Panc1 (cell line): ENCODE results near the gene ZNF710. TPM values are rescaled to one million over a fixed set of nuclear protein-coding genes. Genes with fewer than 3 reads are reported as not detected.
A peak's percentile ranks its signal among the peaks of the same experiment; 100 is the strongest.

Experiments used
- ATAC-seq: fragments of 200-7000 bp; cut with Tn5 transposase; 2 replicates; pipeline ENCODE4 v1.9.1; 2020; ENCODE audit warnings: mild to moderate bottlenecking, moderate library complexity
- BruUV-seq: library from RNA; stranded (reverse); fragments of 400-500 nt; replicated peaks from 2 replicates; lab custom pipeline; 2021; lab: Mats Ljungman, UMichigan
- CTCF ChIA-PET: fragments of 300-600 bp; sonication (Branson Sonifier 250); formaldehyde crosslinking; loops from one replicate; lab custom pipeline; 2022; ENCODE audit warnings: antibody characterized with exemption; lab: Charles Lee
- POLR2A ChIA-PET: fragments of 300-600 bp; sonication (Branson Sonifier 250); formaldehyde crosslinking; loops from one replicate; lab custom pipeline; 2022; ENCODE audit warnings: antibody characterized with exemption; lab: Charles Lee
- DNase-seq: peaks from one replicate; pipeline ENCODE4 v3.0.0-alpha.2; 2010; ENCODE audit warnings: low read depth, low spot score
- H3K27ac ChIP-seq: 2 replicates; pipeline ENCODE4 v1.5.1; 2011; ENCODE audit warnings: mild to moderate bottlenecking, low read length, inconsistent platforms
- H3K27me3 ChIP-seq: fragments of 200-500 bp; sonication (Bioruptor generic); 2 replicates; pipeline ENCODE4 v1.6.0; 2014; ENCODE audit warnings: low read length, inconsistent platforms; ENCODE audit not compliant: control insufficient read depth, insufficient read depth
- H3K36me3 ChIP-seq: fragments of 200-500 bp; sonication (Bioruptor generic); 2 replicates; pipeline ENCODE4 v1.5.1; 2014; ENCODE audit warnings: inconsistent platforms, mild to moderate bottlenecking, low read length, moderate library complexity; ENCODE audit not compliant: control insufficient read depth, insufficient read depth
- H3K4me1 ChIP-seq: 2 replicates; pipeline ENCODE4 v1.5.1; 2011; ENCODE audit warnings: inconsistent platforms, mild to moderate bottlenecking, low read length, moderate library complexity; ENCODE audit not compliant: control insufficient read depth, insufficient read depth
- H3K4me3 ChIP-seq, 2 experiments: 2 replicates each; pipeline ENCODE4 v1.5.1; 2011 to 2012; ENCODE audit warnings: low read depth in 2 of 2, low read length in 2 of 2, mild to moderate bottlenecking in 2 of 2, inconsistent platforms in 1 of 2, moderate library complexity in 1 of 2
- H3K9me3 ChIP-seq: fragments of 200-500 bp; sonication (Bioruptor generic); 2 replicates; pipeline ENCODE4 v1.5.1; 2014; ENCODE audit warnings: low read depth, mild to moderate bottlenecking, inconsistent platforms, low read length, moderate library complexity; ENCODE audit not compliant: control insufficient read depth, insufficient read depth
- POLR2AphosphoS5 ChIP-seq: IDR thresholded peaks from 2 replicates; pipeline ENCODE4 v1.6.1; 2012; ENCODE audit warnings: mild to moderate bottlenecking, low read depth, low read length, moderate library complexity
- REST ChIP-seq, 2 experiments: IDR thresholded peaks; 2 replicates each; pipeline ENCODE4 v1.6.1; 2011 to 2012; ENCODE audit warnings: low read depth in 2 of 2, control low read depth in 1 of 2, low read length in 1 of 2, mild to moderate bottlenecking in 1 of 2, moderate library complexity in 1 of 2; ENCODE audit not compliant: insufficient read depth in 1 of 2
- SIN3A ChIP-seq: IDR thresholded peaks from 2 replicates; pipeline ENCODE4 v1.6.1; 2012; ENCODE audit warnings: low read depth, mild to moderate bottlenecking, low read length, moderate library complexity, borderline replicate concordance; ENCODE audit not compliant: insufficient read depth
- TCF7L2 ChIP-seq: IDR thresholded peaks from 2 replicates; pipeline ENCODE4 v1.6.1; 2011; ENCODE audit warnings: mild to moderate bottlenecking, low read depth, low read length, inconsistent platforms
- in situ Hi-C: cut with HindIII; loops from 2 replicates; pipeline ENCODE4 v1.10.0; 2016; ENCODE audit warnings: low sequenced_read_pairs, low pct_unique_long_range_greater_than_20kb
- intact Hi-C: fragments of 100-400 bp; cut with micrococcal nuclease; formaldehyde crosslinking; loops from one replicate; pipeline ENCODE4 v1.10.0; 2022; ENCODE audit not compliant: unreplicated experiment
- microRNA-seq: library from miRNA; unstranded; fragments of <30 nt; microRNA quantifications from one replicate; pipeline ENCODE4 v1.1.0, GENCODE V29; 2020; ENCODE audit not compliant: unreplicated experiment
- total RNA-seq: library from RNA; stranded (reverse); gene quantifications from one replicate; pipeline ENCODE4 v1.2.1, GENCODE V29; 2021; ENCODE audit not compliant: unreplicated experiment
- TF ChIP-seq, protein P1 (sequence below): fragments of 450-650 bp; IDR thresholded peaks from 2 replicates; pipeline ENCODE4 v1.5.1; 2017; ENCODE audit warnings: mild to moderate bottlenecking

Gene ZNF710
- total RNA-seq, 1 experiment from 2014 or later = 15.8 TPM

GRCh38 chr15:90130291-90130690, 129.2 kb downstream of the ZNF710 start:
- Histone ChIP-seq H3K4me1 (peaks cover 11% of the 10 kb centered on the region), H3K4me3 (no peak overlapping the region), H3K27ac (no peak overlapping the region; the same call in 1 of the 2 replicates), H3K9me3 (no peaks in the 10 kb centered on the region), H3K27me3 (no peaks in the 10 kb centered on the region), H3K36me3 (no peaks in the 10 kb centered on the region)
- TF ChIP-seq POLR2AphosphoS5 = no peak
- no peak for TF ChIP-seq SIN3A
- no peak for TF ChIP-seq REST (IDR thresholded peaks at IDR 0.05; ENCODE audit: insufficient read depth in 1 of 2, low read depth in 2 of 2, low read length in 1 of 2)
- TF ChIP-seq, protein P1, sequence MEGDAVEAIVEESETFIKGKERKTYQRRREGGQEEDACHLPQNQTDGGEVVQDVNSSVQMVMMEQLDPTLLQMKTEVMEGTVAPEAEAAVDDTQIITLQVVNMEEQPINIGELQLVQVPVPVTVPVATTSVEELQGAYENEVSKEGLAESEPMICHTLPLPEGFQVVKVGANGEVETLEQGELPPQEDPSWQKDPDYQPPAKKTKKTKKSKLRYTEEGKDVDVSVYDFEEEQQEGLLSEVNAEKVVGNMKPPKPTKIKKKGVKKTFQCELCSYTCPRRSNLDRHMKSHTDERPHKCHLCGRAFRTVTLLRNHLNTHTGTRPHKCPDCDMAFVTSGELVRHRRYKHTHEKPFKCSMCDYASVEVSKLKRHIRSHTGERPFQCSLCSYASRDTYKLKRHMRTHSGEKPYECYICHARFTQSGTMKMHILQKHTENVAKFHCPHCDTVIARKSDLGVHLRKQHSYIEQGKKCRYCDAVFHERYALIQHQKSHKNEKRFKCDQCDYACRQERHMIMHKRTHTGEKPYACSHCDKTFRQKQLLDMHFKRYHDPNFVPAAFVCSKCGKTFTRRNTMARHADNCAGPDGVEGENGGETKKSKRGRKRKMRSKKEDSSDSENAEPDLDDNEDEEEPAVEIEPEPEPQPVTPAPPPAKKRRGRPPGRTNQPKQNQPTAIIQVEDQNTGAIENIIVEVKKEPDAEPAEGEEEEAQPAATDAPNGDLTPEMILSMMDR = no peak
- TF ChIP-seq TCF7L2 = no peak
- DNase-seq (no peak), ATAC-seq (no peak)
- ChIA-PET POLR2A (no interaction called here), CTCF (no interaction called here)
- BruUV-seq = no TSS peak
- in situ Hi-C loops = no loop called here
- intact Hi-C loops = no loop called here

Small RNA genes within 50 kb of the gene (microRNA-seq; reads per million reads assigned to microRNA genes)
- 3.8 reads per million, percentile 8 among the genes with 10 or more reads in this experiment for gene MIR3174

Other genes starting within 250 kb of the ZNF710 start
- gene MESP2, start 225.0 kb upstream of the ZNF710 start, total RNA-seq = 1.1 TPM
- 183 TPM for gene ANPEP, start 186.5 kb upstream of the ZNF710 start, total RNA-seq
- gene AP3S2, start 107.3 kb upstream of the ZNF710 start, total RNA-seq = 24.6 TPM
- 6.3 TPM for gene ARPIN, start 88.4 kb upstream of the ZNF710 start, total RNA-seq
- 197 TPM for gene IDH2, start 101.1 kb downstream of the ZNF710 start, total RNA-seq
- 600 TPM for gene SEMA4B, start 200.0 kb downstream of the ZNF710 start, total RNA-seq
- 193 TPM for gene CIB1, start 232.6 kb downstream of the ZNF710 start, total RNA-seq
- gene GDPGP1, start 232.9 kb downstream of the ZNF710 start, total RNA-seq = 22.8 TPM
- 0.39 TPM for gene TTLL13, start 248.2 kb downstream of the ZNF710 start, total RNA-seq